CD4-positive, alpha-beta T cell (primary cell): ENCODE results near the gene PDLIM5. TPM values are rescaled to one million over a fixed set of nuclear protein-coding genes. Genes with fewer than 3 reads are reported as not detected.

Source experiments
- ATAC-seq: fragments of 200-7000 bp; cut with Tn5 transposase; one replicate; pipeline ENCODE4 v1.10.0; 2022; ENCODE audit warnings: mild to moderate bottlenecking; ENCODE audit not compliant: poor library complexity
- CTCF ChIA-PET: fragments of 350-600 bp; sonication (Branson Sonifier 250); formaldehyde crosslinking; loops from one replicate; lab custom pipeline; 2021; ENCODE audit warnings: antibody characterized with exemption, inconsistent platforms; lab: Charles Lee
- POLR2A ChIA-PET: fragments of 350-600 bp; sonication (Branson Sonifier 250); formaldehyde crosslinking; loops from one replicate; lab custom pipeline; 2021; ENCODE audit warnings: antibody characterized with exemption, inconsistent platforms; lab: Charles Lee
- DNase-seq, 14 experiments: peaks; one replicate each; pipeline ENCODE4 v3.0.0-alpha.2; 2013 to 2020; ENCODE audit warnings: mixed read lengths in 2 of 14
- H3K27ac ChIP-seq, 2 donors: one replicate each; pipeline versions ENCODE4 v1.5.1 to v1.7.0; 2013; ENCODE audit warnings: low read length in 2 of 2, low read depth in 1 of 2, mild to moderate bottlenecking in 1 of 2
- H3K27me3 ChIP-seq, 2 experiments: 1 replicate in 1 of 2; 2 replicates in 1 of 2; pipeline versions ENCODE4 v1.6.1 to v1.7.0; 2013; ENCODE audit warnings: low read length in 2 of 2, control low read depth in 1 of 2, mild to moderate bottlenecking in 1 of 2, moderate library complexity in 1 of 2; ENCODE audit not compliant: insufficient read depth in 2 of 2, control insufficient read depth in 1 of 2
- H3K36me3 ChIP-seq: one replicate; pipeline ENCODE4 v1.6.1; 2013; ENCODE audit warnings: low read length, control low read depth; ENCODE audit not compliant: insufficient read depth
- H3K4me1 ChIP-seq: one replicate; pipeline ENCODE4 v1.6.1; 2013; ENCODE audit warnings: low read length, control low read depth; ENCODE audit not compliant: insufficient read depth
- H3K4me3 ChIP-seq: one replicate; pipeline ENCODE4 v1.5.1; 2013; ENCODE audit warnings: mild to moderate bottlenecking, low read length, moderate library complexity
- H3K9me3 ChIP-seq, 2 experiments: 1 replicate in 1 of 2; 2 replicates in 1 of 2; pipeline versions ENCODE4 v1.6.1 to v1.7.0; 2013; ENCODE audit warnings: low read length in 2 of 2, mild to moderate bottlenecking in 2 of 2, control low read depth in 1 of 2, moderate library complexity in 1 of 2; ENCODE audit not compliant: control insufficient read depth in 1 of 2, insufficient read depth in 1 of 2
- H3K27ac Mint-ChIP-seq: one replicate; pipeline ENCODE4 v1.8.0; 2020; ENCODE audit warnings: mixed read lengths
- H3K27me3 Mint-ChIP-seq: one replicate; pipeline ENCODE4 v1.8.0; 2021; ENCODE audit warnings: mixed read lengths
- H3K36me3 Mint-ChIP-seq: one replicate; pipeline ENCODE4 v1.8.0; 2021; ENCODE audit warnings: low read depth, mixed read lengths
- H3K4me1 Mint-ChIP-seq: one replicate; pipeline ENCODE4 v1.8.0; 2021; ENCODE audit warnings: low read depth, mixed read lengths
- H3K4me3 Mint-ChIP-seq: one replicate; pipeline ENCODE4 v1.8.0; 2020; ENCODE audit warnings: mild to moderate bottlenecking, mixed read lengths
- H3K9me3 Mint-ChIP-seq: one replicate; pipeline ENCODE4 v1.8.0; 2020; ENCODE audit warnings: mixed read lengths
- intact Hi-C, 2 experiments: fragments of 100-400 bp; cut with DNase I in 1 of 2; cut with micrococcal nuclease in 1 of 2; formaldehyde crosslinking; loops; one replicate each; pipeline versions ENCODE4 v1.15.1 to v1.9.0; 2023 to 2025; cut with DNase I, micrococcal nuclease
- total RNA-seq, 174 experiments: library from RNA in 2 of 174; stranded (reverse) in 2 of 174; gene quantifications; one replicate each; pipeline ENCODE4 v1.2.3 and lab custom pipeline; 2021 to 2026
- TF ChIP-seq, protein P1 (sequence below): fragments of 200-600 bp; IDR thresholded peaks from one replicate; pipeline ENCODE4 v1.8.0; 2022; ENCODE audit warnings: antibody characterized with exemption, mild to moderate bottlenecking

The PDLIM5 gene
- total RNA-seq, 2 experiments from 2014 or later: 23.0 to 23.1 TPM

- intact Hi-C loops: no loop called here
- peaks cover 19% of the 10 kb centered on the region for H3K4me1 Mint-ChIP-seq
- H3K27me3 Mint-ChIP-seq: no peaks in the 10 kb centered on the region
- H3K36me3 Mint-ChIP-seq: no peaks in the 10 kb centered on the region
- H3K27ac Mint-ChIP-seq: no peak overlapping the region
- H3K9me3 Mint-ChIP-seq: no peaks in the 10 kb centered on the region
- TF ChIP-seq, protein P1, sequence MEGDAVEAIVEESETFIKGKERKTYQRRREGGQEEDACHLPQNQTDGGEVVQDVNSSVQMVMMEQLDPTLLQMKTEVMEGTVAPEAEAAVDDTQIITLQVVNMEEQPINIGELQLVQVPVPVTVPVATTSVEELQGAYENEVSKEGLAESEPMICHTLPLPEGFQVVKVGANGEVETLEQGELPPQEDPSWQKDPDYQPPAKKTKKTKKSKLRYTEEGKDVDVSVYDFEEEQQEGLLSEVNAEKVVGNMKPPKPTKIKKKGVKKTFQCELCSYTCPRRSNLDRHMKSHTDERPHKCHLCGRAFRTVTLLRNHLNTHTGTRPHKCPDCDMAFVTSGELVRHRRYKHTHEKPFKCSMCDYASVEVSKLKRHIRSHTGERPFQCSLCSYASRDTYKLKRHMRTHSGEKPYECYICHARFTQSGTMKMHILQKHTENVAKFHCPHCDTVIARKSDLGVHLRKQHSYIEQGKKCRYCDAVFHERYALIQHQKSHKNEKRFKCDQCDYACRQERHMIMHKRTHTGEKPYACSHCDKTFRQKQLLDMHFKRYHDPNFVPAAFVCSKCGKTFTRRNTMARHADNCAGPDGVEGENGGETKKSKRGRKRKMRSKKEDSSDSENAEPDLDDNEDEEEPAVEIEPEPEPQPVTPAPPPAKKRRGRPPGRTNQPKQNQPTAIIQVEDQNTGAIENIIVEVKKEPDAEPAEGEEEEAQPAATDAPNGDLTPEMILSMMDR: no peak
- no peak overlapping the region for H3K4me3 ChIP-seq
- no peaks in the 10 kb centered on the region for H3K4me1 ChIP-seq
- no peak overlapping the region for H3K4me3 Mint-ChIP-seq
- no peaks in the 10 kb centered on the region for H3K27me3 ChIP-seq
- no peaks in the 10 kb centered on the region for H3K9me3 ChIP-seq
- H3K36me3 ChIP-seq: no peaks in the 10 kb centered on the region
- POLR2A ChIA-PET: no interaction called here
- CTCF ChIA-PET: no interaction called here
- H3K27ac ChIP-seq: no peak overlapping the region
- DNase-seq: no peak
- no peak for ATAC-seq
These were observed 10.8 kb downstream of the PDLIM5 start for GRCh38 chr4:94462572-94462971.

DNA sequence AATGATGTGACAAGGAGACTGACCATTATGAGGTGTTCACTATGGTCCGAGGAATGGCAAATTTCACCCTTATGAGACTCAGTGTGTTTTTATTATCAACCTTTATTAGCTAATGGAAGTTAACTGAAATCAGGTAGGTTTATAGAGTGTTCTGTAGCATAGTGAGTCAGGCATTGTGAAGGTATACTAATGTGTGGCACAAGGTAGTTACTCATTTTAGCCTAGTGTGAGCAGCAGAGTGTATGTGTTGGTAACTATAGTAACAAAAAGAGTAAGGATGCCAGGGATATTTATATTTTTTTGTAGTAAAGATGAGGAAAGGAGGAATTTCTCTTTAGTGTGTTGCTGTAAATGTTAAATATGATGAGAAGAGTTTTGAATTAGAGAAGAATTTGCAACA lies 12.0 kb downstream of the PDLIM5 start:
- no peaks in the 10 kb centered on the region for H3K9me3 ChIP-seq
- H3K36me3 Mint-ChIP-seq: no peaks in the 10 kb centered on the region
- no peak overlapping the region for H3K4me3 Mint-ChIP-seq
- intact Hi-C loops: no loop called here
- H3K4me1 ChIP-seq: no peaks in the 10 kb centered on the region
- ATAC-seq (no peak), DNase-seq (no peak)
- H3K27ac Mint-ChIP-seq: no peak overlapping the region
- H3K4me3 ChIP-seq: no peak overlapping the region
- no peaks in the 10 kb centered on the region for H3K36me3 ChIP-seq
- ChIA-PET CTCF (interaction anchor here (1.1 kb wide), 1 partner anchor 12 kb away, joined by 3 read pairs; no protein-coding TSS in a partner anchor), POLR2A (no interaction called here)
- H3K9me3 Mint-ChIP-seq: no peaks in the 10 kb centered on the region
- no peak overlapping the region for H3K27ac ChIP-seq
- TF ChIP-seq, protein P1: no peak
- H3K27me3 Mint-ChIP-seq: no peaks in the 10 kb centered on the region
- no peaks in the 10 kb centered on the region for H3K27me3 ChIP-seq
- H3K4me1 Mint-ChIP-seq: peaks cover 15% of the 10 kb centered on the region

GRCh38 chr4:94466371-94466770 lies 14.6 kb downstream of the PDLIM5 start:
- peaks cover 3% of the 10 kb centered on the region for H3K9me3 Mint-ChIP-seq
- H3K27me3 Mint-ChIP-seq: no peaks in the 10 kb centered on the region
- H3K36me3 ChIP-seq: no peaks in the 10 kb centered on the region
- no peak overlapping the region for H3K27ac Mint-ChIP-seq
- DNase-seq (no peak), ATAC-seq (no peak)
- no peak overlapping the region for H3K27ac ChIP-seq
- POLR2A ChIA-PET: no interaction called here
- no peak overlapping the region for H3K4me3 Mint-ChIP-seq
- no peaks in the 10 kb centered on the region for H3K4me1 ChIP-seq
- peaks cover 15% of the 10 kb centered on the region for H3K4me1 Mint-ChIP-seq
- intact Hi-C loops: no loop called here
- no peak overlapping the region for H3K4me3 ChIP-seq
- peaks cover 4% of the 10 kb centered on the region for H3K36me3 Mint-ChIP-seq
- peaks cover 0 to 4% of the 10 kb centered on the region in 2 experiments for H3K9me3 ChIP-seq
- CTCF ChIA-PET: no interaction called here
- TF ChIP-seq, protein P1: no peak
- no peaks in the 10 kb centered on the region for H3K27me3 ChIP-seq
